SJSA1 (cell line): ENCODE data around the gene MICU2. TPM values are rescaled to one million over a fixed set of nuclear protein-coding genes. Genes with fewer than 3 reads are reported as not detected.

ENCODE experiments used
- DNase-seq, 2 experiments: peaks; one replicate each; pipeline ENCODE4 v3.0.0-alpha.2; 2015 to 2020; ENCODE audit warnings: low spot score in 2 of 2, low read depth in 1 of 2
- H3K27ac ChIP-seq: fragments of 250-450 bp; sonication (Bioruptor Pico); 2 replicates; pipeline ENCODE4 v1.5.1; 2020; ENCODE audit warnings: mild to moderate bottlenecking, moderate library complexity
- H3K27me3 ChIP-seq: fragments of 250-450 bp; sonication (Bioruptor Pico); replicated peaks from 2 replicates; pipeline ENCODE4 v1.5.1; 2020; ENCODE audit warnings: mild to moderate bottlenecking, moderate library complexity
- H3K36me3 ChIP-seq: fragments of 250-450 bp; sonication (Bioruptor Pico); 2 replicates; pipeline ENCODE4 v1.5.1; 2020; ENCODE audit warnings: mild to moderate bottlenecking
- H3K4me1 ChIP-seq: fragments of 250-450 bp; sonication (Bioruptor Pico); replicated peaks from 2 replicates; pipeline ENCODE4 v1.6.1; 2021; ENCODE audit warnings: mild to moderate bottlenecking
- H3K4me3 ChIP-seq: fragments of 250-450 bp; sonication (Bioruptor Pico); 2 replicates; pipeline ENCODE4 v1.5.1; 2020; ENCODE audit warnings: mild to moderate bottlenecking
- H3K9me3 ChIP-seq: fragments of 250-450 bp; sonication (Bioruptor Pico); replicated peaks from 2 replicates; pipeline ENCODE4 v1.5.1; 2020; ENCODE audit warnings: mild to moderate bottlenecking
- total RNA-seq: library from RNA; depleted of rRNA; stranded (reverse); fragments of >200 nt; shearing (Covaris generic); gene quantifications from 2 replicates; pipeline ENCODE4 v1.2.3, GENCODE V29; 2014

Gene MICU2
- total RNA-seq, 1 experiment from 2014 or later: 69.7 TPM

DNA sequence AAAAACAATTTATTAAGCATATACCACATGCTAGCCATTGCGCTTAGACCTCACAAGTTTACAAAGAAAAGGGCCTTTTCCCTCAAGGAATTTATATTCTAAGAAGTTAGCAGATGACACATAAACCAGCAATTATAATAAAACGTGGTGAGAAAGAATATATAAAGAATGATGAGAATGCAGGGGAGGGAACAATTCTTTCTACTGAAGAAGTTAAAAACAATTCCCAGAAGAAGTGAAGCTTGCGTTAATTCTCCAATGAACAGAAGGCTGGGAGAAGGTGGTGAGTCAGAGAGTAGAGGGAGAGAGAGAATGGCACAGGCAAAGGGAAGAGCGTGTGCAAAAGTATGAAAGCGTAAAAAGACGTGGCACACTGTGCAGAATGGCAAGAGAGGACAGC is 75.4 kb downstream of the MICU2 start:
- Histone ChIP-seq H3K27me3 (no peaks in the 10 kb centered on the region), H3K4me3 (no peak overlapping the region), H3K27ac (peak overlapping the region; percentile 73), H3K9me3 (no peaks in the 10 kb centered on the region), H3K36me3 (no peaks in the 10 kb centered on the region), H3K4me1 (peaks cover 20% of the 10 kb centered on the region)
- DNase-seq: peak; percentile 64 to 86

- Histone ChIP-seq H3K27ac (no peak overlapping the region), H3K4me1 (peaks cover 20% of the 10 kb centered on the region), H3K9me3 (no peaks in the 10 kb centered on the region), H3K27me3 (no peaks in the 10 kb centered on the region), H3K36me3 (no peaks in the 10 kb centered on the region; the same call in 1 of the 2 replicates), H3K4me3 (no peak overlapping the region)
- no peak for DNase-seq
These were observed 77.0 kb downstream of the MICU2 start for GRCh38 chr13:21526707-21527540.

DNA sequence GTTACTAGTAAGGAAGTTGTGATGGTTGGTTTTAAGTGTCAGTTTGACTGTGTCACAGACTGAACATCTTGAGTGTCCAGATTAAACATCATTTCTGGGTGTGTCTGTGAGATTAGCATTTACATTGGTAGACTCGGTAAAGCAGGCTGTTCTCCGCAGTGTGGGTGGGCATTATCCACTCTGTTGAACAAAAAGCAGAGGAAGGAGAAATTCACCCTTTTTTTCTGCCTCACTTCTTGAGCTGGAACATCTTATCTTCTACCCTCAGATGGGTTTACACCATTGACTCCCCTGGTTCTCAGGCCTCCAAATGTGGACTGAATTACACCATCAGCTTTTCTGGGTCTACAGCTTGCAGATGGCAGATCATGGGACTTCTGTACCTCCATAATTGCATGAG is 81.1 kb downstream of the MICU2 start:
- Histone ChIP-seq H3K4me3 (no peak overlapping the region), H3K36me3 (peaks cover 2% of the 10 kb centered on the region), H3K27me3 (no peaks in the 10 kb centered on the region), H3K4me1 (no peaks in the 10 kb centered on the region), H3K9me3 (no peaks in the 10 kb centered on the region), H3K27ac (no peak overlapping the region)
- no peak for DNase-seq

- no peak overlapping the region for H3K27ac ChIP-seq
- H3K4me3 ChIP-seq: no peak overlapping the region
- no peaks in the 10 kb centered on the region for H3K4me1 ChIP-seq
- H3K27me3 ChIP-seq: no peaks in the 10 kb centered on the region
- H3K36me3 ChIP-seq: peaks cover 2% of the 10 kb centered on the region
- no peaks in the 10 kb centered on the region for H3K9me3 ChIP-seq
- no peak for DNase-seq
These were observed 81.8 kb downstream of the MICU2 start for GRCh38 chr13:21522130-21522529.

DNA sequence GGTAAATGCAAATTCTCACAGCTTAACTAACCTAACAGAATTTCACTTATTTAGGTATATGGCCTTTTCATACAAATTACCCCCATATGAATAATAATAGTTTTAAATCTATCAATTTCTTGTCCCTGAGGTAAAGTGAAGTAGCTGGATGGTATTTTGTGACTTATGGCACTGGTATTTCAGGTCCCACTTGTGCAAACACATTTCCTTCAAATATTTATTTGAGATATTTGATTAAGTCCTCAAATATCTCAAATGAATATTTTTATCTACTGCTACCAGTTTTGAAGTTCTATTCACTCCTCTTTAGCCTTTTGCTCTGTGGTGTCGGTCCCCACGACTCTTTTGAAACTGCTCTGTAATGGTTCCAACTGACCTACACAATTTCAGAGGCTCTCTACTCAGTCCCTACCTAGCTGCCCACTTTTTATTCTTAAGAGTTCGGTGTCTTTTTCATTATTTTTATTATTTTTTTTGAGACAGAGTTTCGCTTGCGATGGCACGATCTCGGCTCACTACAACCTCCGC is 85.3 kb downstream of the MICU2 start:
- Histone ChIP-seq H3K27me3 (no peaks in the 10 kb centered on the region), H3K9me3 (no peaks in the 10 kb centered on the region), H3K4me1 (no peaks in the 10 kb centered on the region), H3K27ac (no peak overlapping the region), H3K4me3 (no peak overlapping the region), H3K36me3 (peaks cover 2% of the 10 kb centered on the region)
- DNase-seq: no peak

DNA sequence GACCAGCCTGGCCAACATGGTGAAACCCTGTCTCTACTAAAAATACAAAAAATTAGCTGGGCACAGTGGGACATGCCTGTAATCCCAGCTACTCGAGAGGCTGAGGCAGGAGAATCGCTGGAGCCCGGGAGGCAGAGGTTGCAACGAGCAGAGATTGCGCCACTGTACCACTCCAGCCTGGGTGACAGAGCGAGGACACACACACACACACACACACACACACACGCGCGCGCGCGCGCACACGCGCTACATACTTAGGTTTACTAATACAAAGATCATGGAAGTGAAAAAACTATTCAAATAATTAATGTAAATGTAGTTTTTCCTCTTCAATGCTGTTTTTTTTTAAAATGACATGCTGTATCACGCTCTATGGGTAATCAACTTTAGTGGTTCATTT is 86.4 kb downstream of the MICU2 start:
- H3K27me3 ChIP-seq: no peaks in the 10 kb centered on the region
- H3K27ac ChIP-seq: no peak overlapping the region
- no peaks in the 10 kb centered on the region for H3K4me1 ChIP-seq
- H3K9me3 ChIP-seq: no peaks in the 10 kb centered on the region
- no peak overlapping the region for H3K4me3 ChIP-seq
- no peak for DNase-seq
- H3K36me3 ChIP-seq: peaks cover 2% of the 10 kb centered on the region

- no peak for DNase-seq
- H3K4me1 ChIP-seq: no peaks in the 10 kb centered on the region
- no peaks in the 10 kb centered on the region for H3K9me3 ChIP-seq
- H3K27ac ChIP-seq: no peak overlapping the region
- no peak overlapping the region for H3K4me3 ChIP-seq
- no peaks in the 10 kb centered on the region for H3K27me3 ChIP-seq
- H3K36me3 ChIP-seq: peaks cover 2% of the 10 kb centered on the region; the same call in 1 of the 2 replicates
These were observed 87.2 kb downstream of the MICU2 start for GRCh38 chr13:21516805-21517204.

- Histone ChIP-seq H3K36me3 (no peaks in the 10 kb centered on the region; the same call in 1 of the 2 replicates), H3K27ac (no peak overlapping the region), H3K4me3 (no peak overlapping the region), H3K27me3 (no peaks in the 10 kb centered on the region), H3K9me3 (no peaks in the 10 kb centered on the region), H3K4me1 (no peaks in the 10 kb centered on the region)
- no peak for DNase-seq
These were observed 92.1 kb downstream of the MICU2 start for GRCh38 chr13:21511849-21512248.

- H3K36me3 ChIP-seq: peaks cover 4% of the 10 kb centered on the region
- H3K27ac ChIP-seq: no peak overlapping the region
- no peak overlapping the region for H3K4me3 ChIP-seq
- H3K27me3 ChIP-seq: no peaks in the 10 kb centered on the region
- H3K4me1 ChIP-seq: no peaks in the 10 kb centered on the region
- DNase-seq: no peak
- no peaks in the 10 kb centered on the region for H3K9me3 ChIP-seq
These were observed 99.6 kb downstream of the MICU2 start for GRCh38 chr13:21504379-21504778.

- DNase-seq: no peak
- Histone ChIP-seq H3K36me3 (peaks cover 4% of the 10 kb centered on the region; the same call in 1 of the 2 replicates), H3K27me3 (no peaks in the 10 kb centered on the region), H3K9me3 (no peaks in the 10 kb centered on the region), H3K27ac (no peak overlapping the region), H3K4me3 (no peak overlapping the region), H3K4me1 (no peaks in the 10 kb centered on the region)
These were observed 102.3 kb downstream of the MICU2 start for GRCh38 chr13:21501686-21502085.

DNA sequence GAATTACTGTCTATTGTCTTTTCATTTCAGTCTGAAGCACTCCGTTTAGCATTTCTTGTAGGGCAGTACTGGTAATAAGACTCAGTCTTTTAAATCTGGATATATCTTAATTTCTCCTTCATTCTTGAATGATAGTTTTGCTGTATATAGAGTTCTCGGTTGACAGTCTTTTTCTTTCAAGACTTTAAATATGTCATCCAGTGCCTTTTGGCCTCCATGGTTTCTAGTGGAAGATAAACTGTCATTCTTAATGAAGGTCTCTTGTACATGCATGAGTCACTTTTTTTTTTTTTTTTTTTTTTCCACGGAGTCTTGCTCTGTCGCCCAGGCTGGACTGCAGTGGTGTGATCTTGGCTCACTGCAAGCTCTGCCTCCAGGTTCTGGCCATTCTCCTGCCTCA is 117.6 kb downstream of the MICU2 start:
- H3K36me3 ChIP-seq: no peaks in the 10 kb centered on the region
- H3K4me1 ChIP-seq: peaks cover under 1% of the 10 kb centered on the region; the same call in 1 of the 2 replicates
- H3K27ac ChIP-seq: no peak overlapping the region
- DNase-seq: no peak
- no peaks in the 10 kb centered on the region for H3K9me3 ChIP-seq
- no peak overlapping the region for H3K4me3 ChIP-seq
- H3K27me3 ChIP-seq: no peaks in the 10 kb centered on the region

DNA sequence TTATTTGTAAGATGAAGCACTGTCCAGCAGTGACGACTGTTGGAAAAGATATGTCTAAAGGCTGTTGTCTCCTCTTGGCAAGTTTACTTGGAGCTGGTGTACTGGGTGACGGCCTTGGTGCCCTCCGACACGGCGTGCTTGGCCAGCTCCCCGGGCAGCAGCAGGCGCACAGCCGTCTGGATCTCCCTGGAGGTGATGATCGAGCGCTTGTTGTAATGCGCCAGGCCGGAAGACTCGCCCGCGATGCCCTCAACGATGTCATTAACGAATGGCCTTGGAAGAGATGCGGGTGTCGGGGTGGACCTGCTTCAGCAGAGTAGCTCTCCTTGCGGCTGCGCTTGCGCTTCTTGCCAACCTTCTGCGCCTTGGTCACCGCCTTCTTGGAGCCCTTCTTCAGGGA is 120.2 kb downstream of the MICU2 start:
- DNase-seq: no peak
- Histone ChIP-seq H3K36me3 (no peaks in the 10 kb centered on the region), H3K4me1 (peaks cover 3% of the 10 kb centered on the region; the same call in 1 of the 2 replicates), H3K27ac (no peak overlapping the region), H3K9me3 (no peaks in the 10 kb centered on the region), H3K27me3 (no peaks in the 10 kb centered on the region), H3K4me3 (no peak overlapping the region)

DNA sequence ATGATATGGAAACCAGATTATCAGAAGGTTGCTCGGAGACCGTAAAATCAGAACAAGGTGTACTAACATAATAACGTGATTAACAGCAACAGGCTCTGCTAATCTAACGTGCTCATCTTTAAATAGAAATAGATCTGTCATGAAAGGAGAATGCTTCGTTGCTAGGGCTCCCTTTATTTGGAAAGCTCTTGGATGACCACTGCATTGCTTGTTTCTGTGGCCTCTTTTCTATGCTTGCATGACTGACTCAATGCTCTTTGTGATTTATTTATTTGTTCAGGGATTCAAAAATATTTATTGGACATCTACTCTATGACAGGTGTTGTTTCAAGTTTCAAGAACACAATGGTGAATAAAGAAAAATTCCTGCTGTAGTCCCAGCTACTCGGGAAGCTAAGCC is 122.6 kb downstream of the MICU2 start:
- Histone ChIP-seq H3K4me3 (no peak overlapping the region), H3K27me3 (no peaks in the 10 kb centered on the region), H3K36me3 (no peaks in the 10 kb centered on the region), H3K27ac (no peak overlapping the region), H3K4me1 (peaks cover 9% of the 10 kb centered on the region), H3K9me3 (no peaks in the 10 kb centered on the region)
- DNase-seq: peak in 1 of 2 experiments; percentile 2
